SU-DHL-6 (cell line): ENCODE results near the gene SLC25A1.

Experiments used
- EZH2phosphoT487 ChIP-seq: fragments of 200-600 bp; sonication (generic), shearing (Covaris generic); conservative IDR thresholded peaks from 2 replicates; pipeline ENCODE4 v1.6.1; 2018; ENCODE audit warnings: mild to moderate bottlenecking, antibody characterized with exemption, low read length, moderate library complexity, mixed read lengths
- TF ChIP-seq, protein P1 (sequence below): fragments of 200-600 bp; sonication (generic); IDR thresholded peaks from one replicate; pipeline ENCODE4 v1.5.1; 2017; ENCODE audit warnings: antibody characterized with exemption, mild to moderate bottlenecking, low read length, moderate library complexity; ENCODE audit not compliant: insufficient read depth, poor library complexity, severe bottlenecking

DNA sequence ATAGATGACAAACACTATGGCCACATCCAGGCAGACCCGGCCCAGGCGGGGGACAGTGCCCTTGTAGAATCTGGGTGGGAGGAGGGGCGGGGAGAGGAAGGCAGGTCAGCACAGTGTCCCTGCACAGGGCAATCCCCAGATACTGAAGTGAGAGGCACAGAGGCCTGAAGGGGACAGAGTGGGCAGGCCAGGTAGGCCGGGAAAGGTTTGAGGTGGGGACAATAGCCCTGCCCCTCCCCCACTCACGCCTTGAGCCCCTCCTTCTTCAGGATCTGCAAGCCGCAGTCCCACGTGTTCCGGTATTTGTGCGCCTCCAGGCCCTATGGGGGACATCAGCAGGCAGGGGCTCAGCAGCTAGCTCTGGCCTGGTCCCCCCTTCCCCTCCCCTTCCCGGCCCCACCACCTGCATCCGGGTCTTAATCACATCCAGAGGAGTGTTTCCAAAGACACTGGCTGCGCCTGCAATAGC is 2.3 kb downstream of the SLC25A1 start:
- TF ChIP-seq, protein P1, sequence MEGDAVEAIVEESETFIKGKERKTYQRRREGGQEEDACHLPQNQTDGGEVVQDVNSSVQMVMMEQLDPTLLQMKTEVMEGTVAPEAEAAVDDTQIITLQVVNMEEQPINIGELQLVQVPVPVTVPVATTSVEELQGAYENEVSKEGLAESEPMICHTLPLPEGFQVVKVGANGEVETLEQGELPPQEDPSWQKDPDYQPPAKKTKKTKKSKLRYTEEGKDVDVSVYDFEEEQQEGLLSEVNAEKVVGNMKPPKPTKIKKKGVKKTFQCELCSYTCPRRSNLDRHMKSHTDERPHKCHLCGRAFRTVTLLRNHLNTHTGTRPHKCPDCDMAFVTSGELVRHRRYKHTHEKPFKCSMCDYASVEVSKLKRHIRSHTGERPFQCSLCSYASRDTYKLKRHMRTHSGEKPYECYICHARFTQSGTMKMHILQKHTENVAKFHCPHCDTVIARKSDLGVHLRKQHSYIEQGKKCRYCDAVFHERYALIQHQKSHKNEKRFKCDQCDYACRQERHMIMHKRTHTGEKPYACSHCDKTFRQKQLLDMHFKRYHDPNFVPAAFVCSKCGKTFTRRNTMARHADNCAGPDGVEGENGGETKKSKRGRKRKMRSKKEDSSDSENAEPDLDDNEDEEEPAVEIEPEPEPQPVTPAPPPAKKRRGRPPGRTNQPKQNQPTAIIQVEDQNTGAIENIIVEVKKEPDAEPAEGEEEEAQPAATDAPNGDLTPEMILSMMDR = no peak
- TF ChIP-seq EZH2phosphoT487 = no peak
